ENCODE measurements around the gene CCDC120.

CCDC120 gene

GRCh38 chrX:49043220-49043986 is 15.4 kb upstream of the CCDC120 start, which contains the start of gene TFE3:
Gene TFE3 (minus strand): TSS chrX:49043357. CDS start chrX:49043226, 131 bp downstream.
- peak within 1 kb of the TSS; percentile 91 for H3K9ac ChIP-seq (ENCODE audit: low read length)
- H3K9me2 ChIP-seq (replicated peaks; ENCODE audit: insufficient read depth, low read length): no peaks in the 10 kb centered on the region

GRCh38 chrX:49043987-49044281 is 14.9 kb upstream of the CCDC120 start:
- Histone ChIP-seq H3K27ac (ENCODE audit: low read length) (peak overlapping the region; percentile 42; the same call in 1 of the 2 replicates), H3K27me3 (replicated peaks; ENCODE audit: insufficient read depth, low read length) (no peaks in the 10 kb centered on the region), H3F3A (ENCODE audit: insufficient read depth, low read length) (peaks cover 7% of the 10 kb centered on the region; the same call in 1 of the 2 replicates), H2AFZ (ENCODE audit: low read length) (peak overlapping the region; percentile 91), H4K20me1 (ENCODE audit: insufficient read depth, low read length) (no peaks in the 10 kb centered on the region), H3K9me2 (replicated peaks; ENCODE audit: insufficient read depth, low read length) (no peaks in the 10 kb centered on the region), H3K4me3 (ENCODE audit: low read length) (peak overlapping the region; percentile 64), H3K36me3 (replicated peaks; ENCODE audit: insufficient read depth, low read length) (no peaks in the 10 kb centered on the region), H3K4me1 (ENCODE audit: low read length) (peaks cover 15% of the 10 kb centered on the region), H3K79me2 (ENCODE audit: low read length) (peaks cover 21% of the 10 kb centered on the region), H3K9me3 (replicated peaks; ENCODE audit: insufficient read depth, low read length) (no peaks in the 10 kb centered on the region), H3K9ac (ENCODE audit: low read length) (peak overlapping the region; percentile 56), H3K4me2 (ENCODE audit: low read depth, low read length) (peak overlapping the region; percentile 90)
- DNase-seq: no peak
- TF ChIP-seq EZH2 (optimal IDR thresholded peaks at IDR 0.05; ENCODE audit: low read depth, low read length) (no peak), CTCF (IDR thresholded peaks at IDR 0.05; ENCODE audit: low read length) (no peak), EZH2phosphoT487 (IDR thresholded peaks at IDR 0.05; ENCODE audit: low read length) (no peak)

More at GRCh38 chrX:49043220-49043986, 15.4 kb upstream of the CCDC120 start, which contains the start of gene TFE3:
- TF ChIP-seq CTCF (IDR thresholded peaks at IDR 0.05; ENCODE audit: low read length) (peak; percentile 54), EZH2phosphoT487 (IDR thresholded peaks at IDR 0.05; ENCODE audit: low read length) (no peak), EZH2 (optimal IDR thresholded peaks at IDR 0.05; ENCODE audit: low read depth, low read length) (no peak)
- peak within 1 kb of the TSS; percentile 68 for H3K27ac ChIP-seq (ENCODE audit: low read length)
- H3K79me2 ChIP-seq (ENCODE audit: low read length): peaks cover 21% of the 10 kb centered on the region
- peaks cover 15% of the 10 kb centered on the region for H3K4me1 ChIP-seq (ENCODE audit: low read length)
- H3K27me3 ChIP-seq (replicated peaks; ENCODE audit: insufficient read depth, low read length): no peaks in the 10 kb centered on the region
- peak within 1 kb of the TSS; percentile 91 for H2AFZ ChIP-seq (ENCODE audit: low read length)
- peaks cover 7% of the 10 kb centered on the region; the same call in 1 of the 2 replicates for H3F3A ChIP-seq (ENCODE audit: insufficient read depth, low read length)
- peak within 1 kb of the TSS; percentile 90 for H3K4me2 ChIP-seq (ENCODE audit: low read depth, low read length)
- H3K4me3 ChIP-seq (ENCODE audit: low read length): peak within 1 kb of the TSS; percentile 73
- DNase-seq: peak; percentile 97
- H4K20me1 ChIP-seq (ENCODE audit: insufficient read depth, low read length): no peaks in the 10 kb centered on the region
- H3K36me3 ChIP-seq (replicated peaks; ENCODE audit: insufficient read depth, low read length): no peaks in the 10 kb centered on the region
- no peaks in the 10 kb centered on the region for H3K9me3 ChIP-seq (replicated peaks; ENCODE audit: insufficient read depth, low read length)

GRCh38 chrX:49053223-49054072 is 5.4 kb upstream of the CCDC120 start:
- Histone ChIP-seq H3K36me3 (replicated peaks; ENCODE audit: insufficient read depth, low read length) (no peaks in the 10 kb centered on the region), H3K4me2 (ENCODE audit: low read depth, low read length) (peak overlapping the region; percentile 74), H4K20me1 (ENCODE audit: insufficient read depth, low read length) (no peaks in the 10 kb centered on the region), H3F3A (ENCODE audit: insufficient read depth, low read length) (no peaks in the 10 kb centered on the region), H3K9me3 (replicated peaks; ENCODE audit: insufficient read depth, low read length) (no peaks in the 10 kb centered on the region), H3K79me2 (ENCODE audit: low read length) (peaks cover 1% of the 10 kb centered on the region; the same call in 1 of the 2 replicates), H3K27me3 (replicated peaks; ENCODE audit: insufficient read depth, low read length) (no peaks in the 10 kb centered on the region), H3K4me3 (ENCODE audit: low read length) (peak overlapping the region; percentile 57), H3K4me1 (ENCODE audit: low read length) (no peaks in the 10 kb centered on the region), H3K27ac (ENCODE audit: low read length) (no peak overlapping the region), H3K9ac (ENCODE audit: low read length) (peak overlapping the region; percentile 44; the same call in 1 of the 2 replicates), H2AFZ (ENCODE audit: low read length) (peak overlapping the region; percentile 72), H3K9me2 (replicated peaks; ENCODE audit: insufficient read depth, low read length) (no peaks in the 10 kb centered on the region)
- peak; percentile 47 for DNase-seq
- TF ChIP-seq EZH2 (optimal IDR thresholded peaks at IDR 0.05; ENCODE audit: low read depth, low read length): no peak
